NCI-H460 (cell line): ENCODE data around the gene TM7SF3. TPM values are rescaled to one million over a fixed set of nuclear protein-coding genes. Genes with fewer than 3 reads are reported as not detected.
"Not testable (repeated sequence)": the region's sequence is repeated elsewhere in the genome, so short reads cannot be mapped to it uniquely, and the experiment has no call there.

Experiments
- DNase-seq: peaks from one replicate; pipeline ENCODE4 v3.0.0-alpha.2; 2016; ENCODE audit warnings: low read depth; ENCODE audit errors: extremely low read depth
- total RNA-seq: library from RNA; depleted of rRNA; stranded (reverse); fragments of >200 nt; shearing (Covaris generic); gene quantifications from 2 replicates; pipeline ENCODE4 v1.2.3, GENCODE V29; 2014

TM7SF3 gene
- total RNA-seq, 1 experiment from 2014 or later = 117 TPM

DNA sequence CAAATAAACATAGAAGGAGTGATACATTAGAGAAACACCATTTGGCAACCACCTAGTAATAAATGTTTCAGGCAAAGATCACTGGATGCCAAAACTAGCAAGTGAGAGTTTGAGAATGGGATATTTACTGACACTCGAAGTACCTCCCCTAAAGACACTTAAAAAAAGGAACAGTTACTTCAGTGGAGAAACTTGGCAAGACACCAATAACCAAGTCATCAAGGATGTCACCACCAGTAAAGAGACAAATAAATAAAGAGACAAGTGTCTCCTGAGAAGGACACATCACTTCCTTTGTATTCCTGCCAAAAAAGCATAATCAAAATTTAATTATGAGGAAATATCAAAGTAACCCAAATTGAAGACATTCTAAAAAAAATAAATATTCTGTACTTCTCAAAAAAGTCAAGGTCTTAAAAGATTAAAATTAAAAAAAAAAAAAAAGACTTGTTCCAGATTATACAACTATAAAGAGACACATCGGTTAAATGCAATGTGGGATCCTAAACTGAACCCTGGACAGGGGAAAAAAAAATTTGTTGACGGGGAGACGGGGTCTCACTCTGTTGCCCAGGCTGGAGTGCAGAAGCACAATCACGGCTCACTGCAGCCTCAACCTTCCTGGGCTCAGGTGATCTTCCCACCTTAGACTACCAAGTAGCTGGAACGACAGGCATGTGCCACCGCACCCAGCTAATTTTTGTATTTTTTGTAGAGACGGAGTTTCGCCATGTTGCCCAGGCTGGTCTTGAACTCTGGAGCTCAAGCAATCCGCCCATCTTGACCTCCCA, 26.4 kb downstream of the TM7SF3 start:
- DNase-seq = no peak

DNA sequence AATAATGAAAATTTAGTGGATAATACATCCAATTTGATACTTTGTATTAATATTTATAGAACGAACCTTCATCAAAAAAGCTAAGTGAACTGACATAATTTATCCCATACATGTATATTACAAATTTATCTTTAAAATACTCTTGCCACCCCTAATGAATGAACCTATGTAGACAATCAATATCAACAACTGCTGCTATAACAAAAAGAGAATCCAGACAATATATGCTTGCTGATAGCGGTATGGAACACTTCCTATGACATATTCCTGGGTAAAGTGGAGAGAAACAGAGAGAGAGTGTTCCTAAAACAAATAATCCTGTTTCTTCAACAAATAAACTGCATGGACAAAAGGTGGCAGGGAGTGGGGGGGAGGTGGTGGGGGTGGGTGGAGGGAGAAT, 31.3 kb downstream of the TM7SF3 start:
- DNase-seq = no peak

DNA sequence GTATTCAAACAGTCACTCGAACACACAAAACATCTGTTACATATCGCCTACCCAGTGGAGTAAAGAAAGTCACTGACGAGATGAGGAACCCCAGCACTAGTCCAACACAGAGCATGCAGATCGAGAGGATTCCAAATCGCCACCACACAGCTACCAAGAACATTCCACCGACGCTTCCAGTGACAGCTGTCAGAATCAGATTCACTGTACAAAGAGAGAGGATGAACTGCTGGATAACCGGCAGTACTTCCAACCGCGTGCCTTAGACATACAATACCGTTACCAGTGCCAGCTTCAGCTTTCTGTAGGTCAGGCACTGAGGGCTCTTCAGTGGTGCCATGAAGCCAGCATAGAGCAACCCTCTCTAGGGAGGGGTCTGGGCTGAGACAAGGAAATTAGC, 34.5 kb downstream of the TM7SF3 start:
- DNase-seq = no peak

DNA sequence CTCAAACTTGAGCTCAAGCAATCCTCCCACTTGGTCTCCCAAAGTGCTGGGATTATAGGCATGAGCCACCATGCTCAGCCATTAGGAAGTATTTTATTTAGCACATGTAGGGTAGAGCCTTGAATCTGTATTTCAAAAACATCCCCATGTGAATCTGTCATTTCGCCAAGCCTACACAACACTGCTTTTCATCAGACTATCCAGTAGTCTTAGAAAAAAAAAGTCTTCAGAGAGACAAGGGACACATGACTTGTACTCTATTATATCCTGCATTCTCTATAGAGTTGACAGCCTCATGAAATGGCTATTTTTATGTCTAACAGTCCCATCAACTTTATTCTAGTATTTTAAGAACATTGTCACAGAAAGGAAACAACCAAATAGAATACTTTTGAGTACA, 35.4 kb downstream of the TM7SF3 start:
- no peak for DNase-seq

DNA sequence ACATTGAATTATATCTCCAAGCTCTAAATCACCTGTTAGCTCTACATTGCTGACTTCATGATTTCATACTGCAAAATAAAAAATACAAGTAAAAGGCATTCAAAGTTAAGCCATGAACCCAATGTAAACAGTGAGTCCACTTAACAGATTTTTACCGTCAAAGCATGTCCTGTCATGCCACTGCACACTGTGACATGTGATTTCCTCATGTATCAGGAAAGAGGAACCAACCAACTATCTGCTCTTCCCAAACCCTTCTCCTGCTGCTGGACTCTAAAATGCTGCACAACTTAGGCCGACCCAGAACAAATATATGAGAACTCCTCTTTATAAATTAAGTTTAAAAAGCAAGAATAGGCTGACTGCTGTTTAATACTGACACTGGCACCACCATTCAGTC, 37.5 kb downstream of the TM7SF3 start:
- DNase-seq = no peak

DNA sequence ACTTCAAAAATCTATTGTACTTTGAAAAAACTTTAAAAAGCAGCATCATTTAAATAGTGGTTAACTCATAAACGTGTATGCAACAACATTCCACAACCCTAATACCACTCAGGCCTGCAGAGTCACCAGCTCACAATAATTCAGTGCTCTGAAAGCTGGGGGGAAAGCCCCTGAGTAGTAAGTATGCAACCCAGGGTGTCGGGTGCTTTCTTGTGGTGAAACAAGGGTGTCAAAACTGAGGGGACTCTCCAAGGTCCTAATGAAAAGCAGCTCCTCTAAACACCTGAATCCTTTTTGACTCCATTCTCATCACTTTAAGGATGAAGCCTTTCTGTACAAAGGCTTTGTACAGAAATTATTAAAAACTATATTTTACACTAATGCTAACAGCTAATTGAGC, 42.2 kb downstream of the TM7SF3 start:
- no peak for DNase-seq

DNA sequence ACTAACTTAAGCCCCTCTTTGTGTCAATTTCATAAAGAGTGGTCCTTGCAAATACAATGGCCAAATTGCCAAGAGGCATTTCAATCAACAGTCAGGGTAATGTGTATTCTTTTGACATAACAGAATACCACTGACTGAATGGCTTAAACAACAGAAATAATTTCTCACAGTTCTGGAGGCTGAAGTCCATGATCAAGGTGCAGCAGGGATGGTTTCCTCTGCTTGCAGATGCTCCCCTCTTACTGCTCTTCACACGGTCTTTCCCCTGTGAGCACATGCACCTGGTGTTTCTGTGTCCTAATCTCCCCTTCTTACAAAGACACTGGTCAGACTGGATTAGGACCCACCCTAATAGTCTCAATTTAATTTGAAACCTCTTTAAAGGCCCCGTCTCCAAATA, 44.0 kb downstream of the TM7SF3 start:
- no peak for DNase-seq

DNA sequence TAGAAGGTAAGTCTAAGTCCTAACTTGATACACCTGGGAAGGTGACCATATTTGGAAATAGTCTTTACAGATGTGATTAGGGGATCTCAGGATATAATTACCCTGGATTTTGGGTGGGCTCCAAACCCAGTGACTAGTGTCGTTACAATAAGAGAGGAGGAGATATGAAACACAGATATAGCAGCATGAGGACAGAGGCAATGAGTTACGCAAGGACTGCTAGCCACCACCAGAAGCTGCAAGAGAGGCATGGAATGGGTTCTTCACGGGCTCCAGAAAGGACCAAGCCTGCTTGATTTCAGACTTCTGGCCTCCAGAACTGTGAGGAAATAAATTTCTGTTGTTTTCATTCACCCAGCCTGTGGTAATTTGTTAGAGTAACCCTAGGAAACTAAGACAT, 47.3 kb downstream of the TM7SF3 start:
- DNase-seq = no peak

DNA sequence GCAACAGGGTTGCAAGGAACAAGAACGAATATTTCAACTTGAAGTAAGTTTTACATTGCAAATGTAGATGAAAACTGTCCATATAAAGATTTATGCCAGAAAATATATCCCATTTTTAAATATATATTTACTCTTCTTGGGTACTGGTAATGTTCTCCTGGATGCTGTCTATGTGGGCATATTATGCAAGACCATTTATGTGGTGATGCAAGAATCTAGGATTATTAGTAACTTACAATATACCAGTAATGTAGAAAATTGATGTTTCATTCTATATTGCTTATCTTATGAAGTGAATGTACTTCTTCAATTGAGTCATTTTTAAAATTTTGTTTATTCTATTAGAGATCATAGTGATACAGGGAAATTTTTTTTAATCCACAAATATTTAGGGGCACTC, 50.8 kb downstream of the TM7SF3 start:
- DNase-seq = no peak

DNA sequence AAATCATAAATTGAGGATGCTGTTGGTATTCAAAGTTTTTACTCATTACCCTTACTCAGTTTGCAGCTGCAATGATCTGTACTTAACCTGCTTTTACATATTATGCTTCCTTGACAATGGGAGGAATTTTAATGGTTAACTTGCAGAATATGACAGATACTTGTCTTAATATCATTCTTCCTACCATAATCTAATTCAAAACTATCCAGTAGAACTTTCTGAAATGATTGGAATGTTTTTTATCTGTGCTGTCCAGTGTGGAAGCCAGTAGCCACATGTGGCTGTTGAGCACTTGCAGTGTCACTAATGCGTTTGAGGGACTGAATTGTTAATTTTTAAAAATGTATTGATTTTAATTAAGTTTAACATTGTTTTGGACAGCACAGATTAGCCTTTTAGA, 52.4 kb downstream of the TM7SF3 start:
- no peak for DNase-seq

DNA sequence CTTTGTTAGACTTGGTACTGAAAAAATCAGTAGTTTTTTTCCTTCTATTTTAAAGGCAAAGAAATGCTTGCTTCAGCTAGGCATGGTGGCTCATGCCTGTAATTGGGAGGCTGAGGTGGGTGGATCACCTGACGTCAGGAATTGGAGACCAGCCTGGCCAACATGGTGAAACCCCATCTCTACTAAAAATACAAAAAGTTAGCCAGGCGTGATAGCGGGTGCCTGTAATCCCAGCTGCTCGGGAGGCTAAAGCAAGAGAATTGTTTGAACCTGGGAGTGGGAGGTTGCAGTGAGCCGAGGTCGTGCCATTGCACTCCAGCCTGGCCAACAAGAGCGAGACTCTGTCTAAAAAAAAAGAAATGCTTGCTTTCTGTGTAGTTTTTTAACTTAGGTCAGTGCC, 52.8 kb downstream of the TM7SF3 start:
- DNase-seq = not testable (repeated sequence)

DNA sequence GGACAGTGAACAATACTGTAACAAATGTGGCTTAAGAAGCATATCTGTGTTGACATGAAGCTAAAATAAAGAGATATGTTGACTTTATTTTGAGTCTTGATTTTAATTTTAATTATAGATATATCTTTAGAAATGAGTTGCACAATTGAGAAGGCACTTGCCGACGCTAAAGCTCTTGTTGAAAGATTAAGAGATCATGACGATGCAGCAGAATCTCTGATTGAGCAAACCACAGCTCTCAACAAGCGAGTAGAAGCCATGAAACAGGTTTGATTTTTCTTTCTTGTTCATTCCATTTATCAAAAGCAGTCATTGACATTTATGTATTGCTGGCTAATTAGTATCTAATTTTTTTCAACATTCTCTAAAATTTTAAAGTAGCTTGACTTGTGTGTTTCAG, 60.2 kb downstream of the TM7SF3 start:
- DNase-seq = no peak

DNA sequence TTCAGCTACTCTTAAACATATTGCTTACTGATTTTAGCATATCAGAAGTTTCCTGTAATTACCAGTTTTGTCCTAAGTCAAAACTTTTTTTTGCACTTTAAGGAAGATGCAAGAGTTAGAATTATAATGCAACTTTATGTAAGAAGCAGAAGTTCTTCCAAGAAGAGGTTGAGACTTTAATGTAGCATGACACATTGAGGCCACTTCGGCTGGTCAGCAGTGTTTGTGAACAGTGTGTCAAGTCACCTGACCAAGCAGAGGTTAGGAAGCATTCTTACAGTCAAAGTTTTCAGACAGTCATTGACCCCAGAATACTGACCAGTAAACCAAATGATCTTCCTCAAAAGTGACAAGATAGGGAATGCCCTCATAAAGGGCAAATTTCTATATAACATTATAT, 60.7 kb downstream of the TM7SF3 start:
- DNase-seq = no peak

DNA sequence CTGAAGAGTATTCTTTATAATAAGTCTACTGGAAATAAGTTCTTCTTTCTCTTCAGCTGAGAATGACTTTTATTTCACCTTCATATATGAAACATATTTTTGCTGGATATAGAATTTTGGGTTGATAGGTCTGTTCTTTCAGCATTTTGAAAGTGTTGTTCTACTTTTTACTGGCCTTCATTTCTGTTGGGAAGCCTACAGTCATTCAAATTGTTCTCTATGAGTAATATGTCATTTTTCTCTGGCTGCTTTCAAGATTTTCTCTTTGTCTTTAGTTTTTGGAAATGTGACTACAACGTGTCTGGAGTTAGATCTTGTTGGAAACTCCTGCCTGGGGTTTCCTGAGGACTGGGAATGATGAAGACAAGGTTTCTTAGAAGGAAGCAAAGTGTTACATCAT, 65.9 kb downstream of the TM7SF3 start:
- no peak for DNase-seq

DNA sequence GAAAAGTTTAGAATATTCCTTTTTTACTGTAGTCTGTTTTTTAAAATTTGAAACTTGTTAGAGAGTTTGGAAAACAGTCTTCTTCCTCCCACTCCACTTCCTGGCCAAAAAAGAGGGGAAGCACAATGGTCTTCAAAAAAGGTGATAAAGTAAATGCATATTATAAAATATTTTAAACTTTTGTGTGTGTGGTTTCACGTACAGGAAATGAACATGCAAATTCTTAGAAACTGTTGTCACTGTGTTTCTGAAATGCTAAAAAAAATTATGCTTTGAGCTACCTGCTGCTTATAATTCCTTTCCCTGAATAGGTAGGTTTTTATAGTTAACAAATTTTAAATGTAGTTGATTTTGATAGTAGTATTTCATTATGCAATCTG, 73.0 kb downstream of the TM7SF3 start:
- DNase-seq = no peak

DNA sequence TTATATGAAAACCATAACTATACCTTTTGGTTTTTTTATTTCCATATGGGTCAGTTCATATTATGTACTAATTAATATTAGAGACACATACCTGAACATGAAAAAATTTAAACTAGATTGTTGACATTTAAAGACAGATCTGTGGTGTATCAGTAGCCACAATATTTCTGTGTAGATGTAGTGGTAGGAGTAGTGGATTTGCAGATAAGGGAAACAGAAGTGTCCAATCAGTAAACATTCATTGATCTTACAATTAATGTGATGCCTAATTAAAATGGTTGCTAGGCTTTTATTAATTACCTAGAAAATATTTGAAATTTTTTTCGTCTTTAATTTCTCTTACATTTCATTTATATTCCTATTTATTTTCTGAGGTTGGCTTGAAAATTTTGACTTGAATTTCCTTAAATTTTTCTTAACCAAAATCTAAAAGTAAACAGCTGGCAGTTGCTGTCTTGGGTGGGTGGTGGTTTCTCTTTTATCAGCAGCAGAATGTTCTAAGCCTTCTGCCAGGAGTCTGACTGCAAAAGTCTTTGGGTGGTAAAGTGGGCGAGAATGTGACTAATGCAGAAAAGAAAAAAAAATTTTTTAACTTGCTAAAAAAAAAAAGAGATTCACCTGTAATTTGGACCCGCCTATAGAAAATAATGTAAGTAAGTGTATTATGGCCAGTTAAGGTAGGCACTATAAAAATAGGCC, 73.5 kb downstream of the TM7SF3 start:
- no peak for DNase-seq

DNA sequence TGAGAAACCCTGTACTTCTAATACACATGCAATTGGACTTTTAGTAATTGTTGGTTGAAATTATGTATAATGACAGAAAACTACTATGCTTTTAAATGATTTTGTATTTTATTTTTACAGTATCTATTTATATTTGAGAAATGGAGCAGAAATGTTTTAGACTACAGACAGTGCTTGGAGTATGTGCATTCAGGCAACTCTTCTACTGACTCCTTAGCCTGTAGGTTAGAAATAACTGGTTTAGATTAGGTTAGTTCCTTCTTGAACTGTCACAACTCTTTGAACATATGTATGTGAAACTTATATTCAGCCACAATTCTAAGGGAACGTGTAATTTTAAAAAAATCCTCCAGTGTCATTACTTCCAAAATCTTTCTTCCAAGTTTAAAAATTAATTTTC, 74.2 kb downstream of the TM7SF3 start:
- no peak for DNase-seq

DNA sequence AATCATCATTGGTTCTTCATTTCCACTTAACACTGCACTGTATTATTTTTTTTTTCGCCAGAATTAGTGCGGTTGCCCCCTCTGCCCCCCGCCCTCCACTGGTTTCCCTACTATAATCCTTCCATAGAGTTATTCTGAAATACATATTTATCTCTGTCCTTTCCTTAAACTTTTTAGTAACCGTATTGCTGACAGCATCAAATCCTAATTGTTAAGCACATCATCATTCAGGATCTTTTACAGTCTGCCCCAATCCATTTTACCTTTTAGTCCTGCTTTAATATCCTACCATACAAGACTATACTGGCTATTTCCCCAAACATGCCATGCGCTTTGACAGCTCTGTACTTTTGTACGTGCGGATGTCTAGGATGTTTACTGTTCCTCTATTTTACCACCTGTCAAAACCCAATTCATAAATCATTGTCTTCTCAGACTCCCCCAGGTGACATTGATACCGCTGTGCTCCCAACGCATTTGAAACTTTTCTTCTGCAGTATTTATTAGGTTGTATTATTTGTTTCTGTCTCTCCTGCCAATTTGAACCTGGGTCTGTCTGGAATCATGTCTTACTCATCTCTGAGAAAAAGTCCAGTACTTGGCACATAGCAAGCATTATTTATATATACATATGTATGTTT, 74.9 kb downstream of the TM7SF3 start:
- DNase-seq = no peak

DNA sequence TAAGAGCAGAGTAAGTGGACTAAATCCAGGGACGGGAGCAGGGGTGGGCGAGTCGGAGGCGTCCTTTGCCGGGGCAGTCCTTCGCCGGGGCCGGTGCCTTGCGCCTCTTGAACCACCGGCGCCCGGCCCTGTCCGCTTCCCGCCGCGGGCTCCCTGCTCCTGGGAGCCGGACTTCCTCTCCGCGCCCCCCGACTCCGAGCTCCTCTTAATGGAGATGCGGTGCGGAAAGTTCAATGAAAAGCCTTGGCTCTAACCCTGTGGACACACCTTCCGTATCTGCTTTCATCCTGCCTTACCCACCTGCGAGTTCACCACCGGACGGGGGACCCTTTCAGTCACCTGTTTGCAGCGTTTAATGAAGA, 75.5 kb downstream of the TM7SF3 start:
- no peak for DNase-seq

DNA sequence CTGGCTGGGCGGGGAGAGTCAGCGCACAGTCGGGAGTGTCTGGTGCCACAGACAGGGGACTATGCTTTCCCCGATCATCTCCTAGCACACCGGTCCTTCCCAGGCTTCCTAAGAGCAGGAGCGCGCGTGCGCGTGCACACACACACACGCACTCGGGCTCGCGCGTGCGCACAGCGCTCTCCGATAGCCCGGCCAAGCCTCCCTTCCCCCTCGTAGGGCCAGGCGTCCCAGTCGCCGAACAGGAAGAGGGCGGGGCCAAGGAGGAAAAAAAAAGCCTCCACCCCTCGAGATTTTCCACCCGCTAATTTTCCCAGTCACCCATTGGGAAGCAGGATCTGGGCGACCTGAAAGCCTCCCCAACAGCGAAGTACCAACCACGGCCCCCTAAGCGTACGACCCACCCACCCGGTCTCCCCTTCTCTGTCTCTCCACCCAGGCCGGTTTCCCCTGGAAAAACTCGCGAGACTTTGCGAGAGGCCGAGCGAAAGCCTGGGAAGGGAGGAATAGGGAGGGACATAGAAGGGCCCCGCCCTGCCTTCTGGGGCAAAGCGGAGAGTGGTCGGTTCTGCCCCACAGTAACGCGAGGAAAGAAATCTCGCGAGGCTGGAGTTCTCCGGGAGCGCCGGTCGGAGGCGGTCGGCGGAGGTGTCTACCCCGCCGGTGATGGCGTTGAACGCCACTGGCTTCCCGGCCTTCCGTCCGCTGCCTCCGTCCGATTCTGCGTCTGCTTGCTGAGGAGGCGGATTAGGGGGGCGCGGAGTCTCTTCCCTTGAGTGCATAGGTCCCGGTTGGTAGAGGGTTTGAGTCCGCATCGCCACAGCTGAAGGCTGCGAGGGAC, 76.1 kb downstream of the TM7SF3 start, which contains the start of the genes FGFR1OP2 and INTS13:
Gene FGFR1OP2 (plus strand): TSS at position 608 of the 838 bp plus-strand sequence. CDS start 15,689 bp downstream, outside the sequence.
Gene INTS13 (minus strand): TSS at position 119 of the 838 bp plus-strand sequence. CDS start 1,178 bp downstream, outside the sequence.
- DNase-seq = peak; percentile 98

DNA sequence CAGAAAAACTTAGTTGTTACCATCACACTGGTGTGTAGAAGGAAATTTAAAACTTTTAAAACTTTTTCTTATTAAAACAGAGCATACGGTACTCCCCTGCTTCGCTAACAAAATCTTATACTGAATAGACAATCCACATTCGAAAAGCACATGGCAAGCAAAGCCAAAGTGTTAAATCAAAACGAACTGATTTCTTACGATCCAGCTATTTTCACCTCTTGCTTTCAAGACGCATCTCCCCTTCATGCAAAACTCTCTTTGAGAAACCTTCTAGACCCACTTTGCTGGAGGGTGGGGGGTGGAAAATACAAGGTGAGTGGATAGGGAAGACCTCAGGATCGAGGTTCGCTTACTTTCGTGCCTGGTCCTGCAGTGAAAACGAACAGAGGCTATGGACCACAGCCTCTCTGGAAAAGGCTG, 76.7 kb downstream of the TM7SF3 start:
- DNase-seq = no peak
